HEK293T (cell line): ENCODE data around the gene OR51E1.

Experiments used
- FOXA1 ChIP-seq: fragments of 450-650 bp; IDR thresholded peaks from 2 replicates; pipeline ENCODE4 v1.6.1; 2016; ENCODE audit warnings: mild to moderate bottlenecking
- FOXK2 ChIP-seq: fragments of 450-650 bp; IDR thresholded peaks from 2 replicates; pipeline ENCODE4 v1.6.1; 2016; ENCODE audit warnings: mild to moderate bottlenecking
- FOXM1 ChIP-seq: fragments of 450-650 bp; IDR thresholded peaks from 2 replicates; pipeline ENCODE4 v1.6.1; 2017; ENCODE audit warnings: mild to moderate bottlenecking, borderline replicate concordance
- LEF1 ChIP-seq: fragments of 450-650 bp; IDR thresholded peaks from 2 replicates; pipeline ENCODE4 v1.6.1; 2017; ENCODE audit warnings: mild to moderate bottlenecking, borderline replicate concordance
- SP1 ChIP-seq: fragments of 450-650 bp; IDR thresholded peaks from 2 replicates; pipeline ENCODE4 v1.6.1; 2017
- SUZ12 ChIP-seq: fragments of 450-650 bp; IDR thresholded peaks from 2 replicates; pipeline ENCODE4 v1.6.1; 2016; ENCODE audit warnings: mild to moderate bottlenecking

DNA sequence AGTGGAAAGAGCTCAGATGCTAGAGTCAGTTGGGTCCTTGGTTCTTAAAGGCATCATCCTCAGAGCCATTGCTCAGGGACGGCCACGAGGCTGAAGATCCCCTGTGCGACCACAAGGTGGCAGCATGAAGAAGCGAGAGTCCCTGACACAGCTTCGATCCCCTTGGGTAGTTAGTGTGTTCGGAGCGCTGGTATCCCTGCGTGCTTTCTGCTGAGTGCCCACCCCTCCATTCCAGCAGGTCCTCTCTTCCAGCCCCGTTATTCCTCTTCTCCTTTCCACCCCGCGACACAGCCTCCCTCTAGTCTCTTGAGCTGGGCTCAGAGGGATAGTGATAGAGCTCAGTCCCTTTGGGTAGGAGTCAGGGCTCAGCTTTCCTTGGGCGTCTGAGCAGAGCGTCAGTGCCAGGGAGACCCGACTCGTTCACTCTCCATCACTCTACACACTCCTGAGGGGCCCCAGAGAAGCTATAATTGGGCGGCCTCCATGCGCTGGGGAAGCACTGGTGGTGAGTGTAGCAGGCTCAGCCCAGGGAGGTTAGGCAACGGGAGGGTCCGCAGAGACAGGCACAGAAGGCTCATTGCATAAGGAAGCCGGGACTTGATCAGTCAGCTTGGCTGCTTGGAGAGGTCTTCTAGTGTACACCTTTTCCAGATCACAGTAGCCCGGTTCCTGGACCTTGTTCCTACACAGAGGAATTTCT lies 6.7 kb upstream of the OR51E1 start, which contains the start of gene OR51D1:
- TF ChIP-seq SUZ12 (no peak), LEF1 (no peak), SP1 (no peak), FOXM1 (no peak), FOXA1 (no peak), FOXK2 (no peak)
